GM12878 (cell line): ENCODE measurements around the gene CDC14B. TPM values are rescaled to one million over a fixed set of nuclear protein-coding genes. Genes with fewer than 3 reads are reported as not detected.

ENCODE experiments used
- ATAC-seq: fragments of 200-7000 bp; cut with Tn5 transposase; 3 replicates; pipeline ENCODE4 v1.9.1; 2020; ENCODE audit warnings: mild to moderate bottlenecking, moderate library complexity
- BruUV-seq: library from RNA; stranded (reverse); fragments of 400-500 nt; replicated peaks from 2 replicates; lab custom pipeline; 2021; lab: Mats Ljungman, UMichigan
- CTCF ChIA-PET: fragments of 300-600 bp; sonication (Branson Sonifier 250); formaldehyde crosslinking; extraction: SDS; loops from one replicate; lab custom pipeline; 2021; ENCODE audit warnings: inconsistent platforms; lab: Yijun Ruan, JAX
- POLR2A ChIA-PET: fragments of 350-600 bp; formaldehyde crosslinking; extraction: SDS; loops from one replicate; lab custom pipeline; 2021; ENCODE audit warnings: inconsistent platforms; lab: Charles Lee
- RAD21 ChIA-PET: fragments of 300-600 bp; sonication (Branson Sonifier 250); formaldehyde crosslinking; loops from one replicate; lab custom pipeline; 2023; ENCODE audit warnings: antibody characterized with exemption; ENCODE audit not compliant: unreplicated experiment; lab: Charles Lee
- SMC1A ChIA-PET: fragments of 300-600 bp; sonication (Branson Sonifier 250); formaldehyde crosslinking; loops from one replicate; lab custom pipeline; 2023; ENCODE audit not compliant: unreplicated experiment, uncharacterized antibody; lab: Charles Lee
- DNase-seq: peaks from one replicate; pipeline ENCODE4 v3.0.0-alpha.2; 2011; ENCODE audit warnings: low read depth, low spot score
- FAIRE-seq: peaks from 3 replicates; lab custom pipeline; 2011; peaks lifted over from hg19 to GRCh38; lab: Jason Lieb, UNC
- H2AFZ ChIP-seq: 2 replicates; pipeline ENCODE4 v1.6.0; 2011; ENCODE audit warnings: low read depth, low read length, control low read depth; ENCODE audit not compliant: control insufficient read depth
- H3K27ac ChIP-seq: 2 replicates; pipeline ENCODE4 v1.5.1; 2011; ENCODE audit warnings: control low read depth; ENCODE audit not compliant: control insufficient read depth, insufficient read depth
- H3K27me3 ChIP-seq, 2 experiments: replicated peaks in 1 of 2; 2 replicates each; pipeline versions ENCODE4 v1.6.0 to v1.6.1; 2011; ENCODE audit warnings: low read length in 1 of 2; ENCODE audit not compliant: control insufficient read depth in 2 of 2, insufficient read depth in 2 of 2
- H3K36me3 ChIP-seq, 2 experiments: 2 replicates each; pipeline ENCODE4 v1.5.1; 2011; ENCODE audit warnings: low read length in 1 of 2; ENCODE audit not compliant: control insufficient read depth in 2 of 2, insufficient read depth in 2 of 2
- H3K4me1 ChIP-seq: 2 replicates; pipeline ENCODE4 v1.6.1; 2011; ENCODE audit warnings: mild to moderate bottlenecking, low read length, moderate library complexity, mixed read lengths; ENCODE audit not compliant: control insufficient read depth, insufficient read depth
- H3K4me2 ChIP-seq: 2 replicates; pipeline ENCODE4 v1.6.0; 2011; ENCODE audit warnings: control low read depth; ENCODE audit not compliant: control insufficient read depth, insufficient read depth
- H3K4me3 ChIP-seq: fragments of 200-600 bp; sonication (generic); 2 replicates; pipeline ENCODE4 v1.5.1; 2016
- H3K79me2 ChIP-seq: 2 replicates; pipeline ENCODE4 v1.6.0; 2011; ENCODE audit warnings: low read length; ENCODE audit not compliant: control insufficient read depth, insufficient read depth
- H3K9ac ChIP-seq: 2 replicates; pipeline ENCODE4 v1.8.0; 2011; ENCODE audit warnings: low read length, control low read depth, mixed read lengths; ENCODE audit not compliant: control insufficient read depth, insufficient read depth
- H3K9me3 ChIP-seq: replicated peaks from 3 replicates; pipeline ENCODE4 v1.5.1; 2011; ENCODE audit warnings: mild to moderate bottlenecking, low read length; ENCODE audit not compliant: control insufficient read depth, insufficient read depth
- H4K20me1 ChIP-seq: 2 replicates; pipeline ENCODE4 v1.6.0; 2011; ENCODE audit not compliant: control insufficient read depth, insufficient read depth
- CEBPB ChIP-seq, 2 experiments: fragments of 150-350 bp in 1 of 2; IDR thresholded peaks; 2 replicates each; pipeline ENCODE4 v1.6.1; 2012 to 2014; ENCODE audit warnings: low read depth in 2 of 2, low read length in 2 of 2, borderline replicate concordance in 1 of 2, inconsistent platforms in 1 of 2
- FOXK2 ChIP-seq: fragments of 450-650 bp; IDR thresholded peaks from 2 replicates; pipeline ENCODE4 v1.6.1; 2017; ENCODE audit warnings: mild to moderate bottlenecking, moderate library complexity
- IKZF2 ChIP-seq, 2 experiments: fragments of 450-650 bp; IDR thresholded peaks; 2 replicates each; pipeline ENCODE4 v1.6.1; 2017; ENCODE audit warnings: mild to moderate bottlenecking in 2 of 2, moderate library complexity in 2 of 2
- JUNB ChIP-seq: IDR thresholded peaks from 2 replicates; pipeline ENCODE4 v1.6.1; 2016; ENCODE audit warnings: antibody characterized with exemption, mild to moderate bottlenecking
- JUND ChIP-seq: IDR thresholded peaks from 2 replicates; pipeline ENCODE4 v1.6.1; 2012; ENCODE audit warnings: low read depth, mild to moderate bottlenecking, low read length, improper control_type of control experiment, moderate library complexity
- NFYB ChIP-seq: IDR thresholded peaks from 2 replicates; pipeline ENCODE4 v1.6.1; 2011; ENCODE audit warnings: low read depth, mild to moderate bottlenecking, low read length, improper control_type of control experiment, moderate library complexity; ENCODE audit not compliant: insufficient read depth
- POLR2A ChIP-seq: IDR thresholded peaks from 2 replicates; pipeline ENCODE4 v1.6.1; 2011; ENCODE audit warnings: low read depth, mild to moderate bottlenecking, low read length
- SMAD5 ChIP-seq: IDR thresholded peaks from 2 replicates; pipeline ENCODE4 v1.6.1; 2016; ENCODE audit warnings: antibody characterized with exemption, low read depth
- SPI1 ChIP-seq: IDR thresholded peaks from 2 replicates; pipeline ENCODE4 v1.6.1; 2011; ENCODE audit warnings: low read depth, mild to moderate bottlenecking, low read length, moderate library complexity, borderline replicate concordance; ENCODE audit not compliant: insufficient read depth
- WGBS: methylation state at CpG from one replicate; pipeline ENCODE4 v1.1.6; 2016; ENCODE audit warnings: low lambda C conversion rate; ENCODE audit not compliant: insufficient replicate concordance, insufficient coverage; ENCODE audit errors: missing lambda C conversion rate; 5-methylcytosine and 5-hydroxymethylcytosine counted together
- in situ Hi-C: fragments of 300-500 bp; cut with MboI; formaldehyde crosslinking; loops from 9 replicates; pipeline ENCODE4 v1.14.3; 2018; ENCODE audit warnings: mixed read lengths
- intact Hi-C: fragments of 100-400 bp; cut with micrococcal nuclease; formaldehyde crosslinking; loops from one replicate; pipeline ENCODE4 v1.14.2; 2022; ENCODE audit not compliant: unreplicated experiment
- polyA plus RNA-seq, 11 experiments: library from polyadenylated mRNA; depleted of rRNA in 4 of 11; unstranded in 6 of 11; stranded (reverse) in 5 of 11; fragments of >200 nt; fragmentation: Nextera tagmentation in 4 of 11; fragmentation: Illumina TruSeq in 1 of 11; extraction: Ambion mirVana in 4 of 11; extraction: Trizol in 1 of 11; gene quantifications; 1 replicate in 1 of 11; 2 replicates in 10 of 11; pipeline versions ENCODE4 v1.2.1 to v1.2.3, GENCODE V29; 2011 to 2016; ENCODE audit warnings: inconsistent platforms in 2 of 11, missing spikeins in 2 of 11, low read depth in 1 of 11
- total RNA-seq, 4 experiments: library from RNA; depleted of rRNA in 3 of 4; stranded (reverse); fragments of >200 nt in 3 of 4; fragmentation: Illumina TruSeq in 1 of 4; extraction: Trizol in 1 of 4; gene quantifications; 2 replicates each; pipeline versions ENCODE4 v1.2.1 to v1.2.3, GENCODE V29; 2013 to 2021
- TF ChIP-seq, protein P1 (sequence below): fragments of 450-650 bp; IDR thresholded peaks from 2 replicates; pipeline ENCODE4 v1.6.1; 2017; ENCODE audit warnings: antibody characterized with exemption, mild to moderate bottlenecking, moderate library complexity
- TF ChIP-seq, protein P2 (sequence below): fragments of 450-650 bp; IDR thresholded peaks from 2 replicates; pipeline ENCODE4 v1.6.1; 2016; ENCODE audit warnings: mild to moderate bottlenecking
- TF ChIP-seq, protein P3 (sequence below): fragments of 450-650 bp; IDR thresholded peaks from 2 replicates; pipeline ENCODE4 v1.6.1; 2016; ENCODE audit warnings: mild to moderate bottlenecking
- TF ChIP-seq, protein P4 (sequence below): fragments of 450-650 bp; formaldehyde crosslinking; IDR thresholded peaks from 2 replicates; pipeline ENCODE4 v1.4.0; 2020; ENCODE audit warnings: mild to moderate bottlenecking, moderate library complexity
- TF ChIP-seq, protein P5 (sequence below): fragments of 450-650 bp; IDR thresholded peaks from 2 replicates; pipeline ENCODE4 v1.6.1; 2017; ENCODE audit warnings: low read depth, mild to moderate bottlenecking, moderate library complexity

Gene CDC14B
- total and polyA plus RNA-seq, 10 of the 15 experiments (the other 5 are each of a cell fraction or from before 2014, with no cell fraction given): 3.7 to 11.7 (median 6.2) TPM

DNA sequence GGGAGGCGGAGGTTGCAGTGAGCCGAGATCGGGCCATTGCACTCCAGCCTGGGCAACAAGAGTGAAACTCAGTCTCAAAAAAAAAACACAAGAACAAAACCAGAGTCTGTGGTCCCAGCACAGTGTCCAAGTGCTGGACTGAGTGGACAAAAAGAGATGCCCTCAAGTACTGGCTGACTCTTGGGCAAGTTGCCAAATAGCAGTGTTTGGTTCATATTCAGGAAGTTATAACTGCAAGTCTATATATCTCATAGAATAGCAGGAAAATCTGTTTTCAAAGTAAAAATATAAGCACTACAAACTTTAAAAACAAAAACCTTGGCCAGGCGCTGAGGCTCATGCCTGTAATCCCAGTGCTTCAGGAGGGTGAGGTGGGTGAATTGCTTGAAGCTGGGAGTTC is 162.4 kb downstream of the CDC14B start:
- Histone ChIP-seq H3K36me3 (no peaks in the 10 kb centered on the region), H3K4me3 (no peak overlapping the region), H3K27me3 (no peaks in the 10 kb centered on the region), H3K4me2 (no peak overlapping the region), H4K20me1 (no peaks in the 10 kb centered on the region), H3K9ac (no peak overlapping the region), H3K79me2 (no peaks in the 10 kb centered on the region), H2AFZ (no peak overlapping the region), H3K9me3 (no peaks in the 10 kb centered on the region), H3K27ac (no peak overlapping the region), H3K4me1 (no peaks in the 10 kb centered on the region)
- no TSS peak for BruUV-seq
- DNase-seq (no peak), ATAC-seq (no peak), FAIRE-seq (no peak)
- ChIA-PET POLR2A (no interaction called here), CTCF (interaction anchor here (1.0 kb wide), 1 partner anchor 15 kb away, joined by 3 read pairs; no protein-coding TSS in a partner anchor), RAD21 (no interaction called here), SMC1A (interaction anchor here (1.0 to 2.2 kb wide), 2 partner anchors 15 to 195 kb away, joined by 3 to 6 read pairs; no protein-coding TSS in a partner anchor)
- 100% methylated on average over 4 of the region's 4 CpGs for WGBS
- intact Hi-C loops (no loop called here), in situ Hi-C loops (no loop called here)
- TF ChIP-seq, protein P1, sequence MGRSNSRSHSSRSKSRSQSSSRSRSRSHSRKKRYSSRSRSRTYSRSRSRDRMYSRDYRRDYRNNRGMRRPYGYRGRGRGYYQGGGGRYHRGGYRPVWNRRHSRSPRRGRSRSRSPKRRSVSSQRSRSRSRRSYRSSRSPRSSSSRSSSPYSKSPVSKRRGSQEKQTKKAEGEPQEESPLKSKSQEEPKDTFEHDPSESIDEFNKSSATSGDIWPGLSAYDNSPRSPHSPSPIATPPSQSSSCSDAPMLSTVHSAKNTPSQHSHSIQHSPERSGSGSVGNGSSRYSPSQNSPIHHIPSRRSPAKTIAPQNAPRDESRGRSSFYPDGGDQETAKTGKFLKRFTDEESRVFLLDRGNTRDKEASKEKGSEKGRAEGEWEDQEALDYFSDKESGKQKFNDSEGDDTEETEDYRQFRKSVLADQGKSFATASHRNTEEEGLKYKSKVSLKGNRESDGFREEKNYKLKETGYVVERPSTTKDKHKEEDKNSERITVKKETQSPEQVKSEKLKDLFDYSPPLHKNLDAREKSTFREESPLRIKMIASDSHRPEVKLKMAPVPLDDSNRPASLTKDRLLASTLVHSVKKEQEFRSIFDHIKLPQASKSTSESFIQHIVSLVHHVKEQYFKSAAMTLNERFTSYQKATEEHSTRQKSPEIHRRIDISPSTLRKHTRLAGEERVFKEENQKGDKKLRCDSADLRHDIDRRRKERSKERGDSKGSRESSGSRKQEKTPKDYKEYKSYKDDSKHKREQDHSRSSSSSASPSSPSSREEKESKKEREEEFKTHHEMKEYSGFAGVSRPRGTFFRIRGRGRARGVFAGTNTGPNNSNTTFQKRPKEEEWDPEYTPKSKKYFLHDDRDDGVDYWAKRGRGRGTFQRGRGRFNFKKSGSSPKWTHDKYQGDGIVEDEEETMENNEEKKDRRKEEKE: no peak
- TF ChIP-seq, protein P2, sequence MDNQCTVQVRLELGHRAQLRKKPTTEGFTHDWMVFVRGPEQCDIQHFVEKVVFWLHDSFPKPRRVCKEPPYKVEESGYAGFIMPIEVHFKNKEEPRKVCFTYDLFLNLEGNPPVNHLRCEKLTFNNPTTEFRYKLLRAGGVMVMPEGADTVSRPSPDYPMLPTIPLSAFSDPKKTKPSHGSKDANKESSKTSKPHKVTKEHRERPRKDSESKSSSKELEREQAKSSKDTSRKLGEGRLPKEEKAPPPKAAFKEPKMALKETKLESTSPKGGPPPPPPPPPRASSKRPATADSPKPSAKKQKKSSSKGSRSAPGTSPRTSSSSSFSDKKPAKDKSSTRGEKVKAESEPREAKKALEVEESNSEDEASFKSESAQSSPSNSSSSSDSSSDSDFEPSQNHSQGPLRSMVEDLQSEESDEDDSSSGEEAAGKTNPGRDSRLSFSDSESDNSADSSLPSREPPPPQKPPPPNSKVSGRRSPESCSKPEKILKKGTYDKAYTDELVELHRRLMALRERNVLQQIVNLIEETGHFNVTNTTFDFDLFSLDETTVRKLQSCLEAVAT: no peak
- TF ChIP-seq FOXK2 (no peak), IKZF2 (IDR thresholded peaks at IDR 0.05) (no peak), SMAD5 (no peak), NFYB (no peak), JUNB (no peak), JUND (no peak), SPI1 (no peak), POLR2A (no peak), CEBPB (IDR thresholded peaks at IDR 0.05; ENCODE audit: borderline replicate concordance in 1 of 2, low read depth in 2 of 2, low read length in 2 of 2) (no peak)
- TF ChIP-seq, protein P3, sequence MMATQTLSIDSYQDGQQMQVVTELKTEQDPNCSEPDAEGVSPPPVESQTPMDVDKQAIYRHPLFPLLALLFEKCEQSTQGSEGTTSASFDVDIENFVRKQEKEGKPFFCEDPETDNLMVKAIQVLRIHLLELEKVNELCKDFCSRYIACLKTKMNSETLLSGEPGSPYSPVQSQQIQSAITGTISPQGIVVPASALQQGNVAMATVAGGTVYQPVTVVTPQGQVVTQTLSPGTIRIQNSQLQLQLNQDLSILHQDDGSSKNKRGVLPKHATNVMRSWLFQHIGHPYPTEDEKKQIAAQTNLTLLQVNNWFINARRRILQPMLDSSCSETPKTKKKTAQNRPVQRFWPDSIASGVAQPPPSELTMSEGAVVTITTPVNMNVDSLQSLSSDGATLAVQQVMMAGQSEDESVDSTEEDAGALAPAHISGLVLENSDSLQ: no peak
- TF ChIP-seq, protein P4, sequence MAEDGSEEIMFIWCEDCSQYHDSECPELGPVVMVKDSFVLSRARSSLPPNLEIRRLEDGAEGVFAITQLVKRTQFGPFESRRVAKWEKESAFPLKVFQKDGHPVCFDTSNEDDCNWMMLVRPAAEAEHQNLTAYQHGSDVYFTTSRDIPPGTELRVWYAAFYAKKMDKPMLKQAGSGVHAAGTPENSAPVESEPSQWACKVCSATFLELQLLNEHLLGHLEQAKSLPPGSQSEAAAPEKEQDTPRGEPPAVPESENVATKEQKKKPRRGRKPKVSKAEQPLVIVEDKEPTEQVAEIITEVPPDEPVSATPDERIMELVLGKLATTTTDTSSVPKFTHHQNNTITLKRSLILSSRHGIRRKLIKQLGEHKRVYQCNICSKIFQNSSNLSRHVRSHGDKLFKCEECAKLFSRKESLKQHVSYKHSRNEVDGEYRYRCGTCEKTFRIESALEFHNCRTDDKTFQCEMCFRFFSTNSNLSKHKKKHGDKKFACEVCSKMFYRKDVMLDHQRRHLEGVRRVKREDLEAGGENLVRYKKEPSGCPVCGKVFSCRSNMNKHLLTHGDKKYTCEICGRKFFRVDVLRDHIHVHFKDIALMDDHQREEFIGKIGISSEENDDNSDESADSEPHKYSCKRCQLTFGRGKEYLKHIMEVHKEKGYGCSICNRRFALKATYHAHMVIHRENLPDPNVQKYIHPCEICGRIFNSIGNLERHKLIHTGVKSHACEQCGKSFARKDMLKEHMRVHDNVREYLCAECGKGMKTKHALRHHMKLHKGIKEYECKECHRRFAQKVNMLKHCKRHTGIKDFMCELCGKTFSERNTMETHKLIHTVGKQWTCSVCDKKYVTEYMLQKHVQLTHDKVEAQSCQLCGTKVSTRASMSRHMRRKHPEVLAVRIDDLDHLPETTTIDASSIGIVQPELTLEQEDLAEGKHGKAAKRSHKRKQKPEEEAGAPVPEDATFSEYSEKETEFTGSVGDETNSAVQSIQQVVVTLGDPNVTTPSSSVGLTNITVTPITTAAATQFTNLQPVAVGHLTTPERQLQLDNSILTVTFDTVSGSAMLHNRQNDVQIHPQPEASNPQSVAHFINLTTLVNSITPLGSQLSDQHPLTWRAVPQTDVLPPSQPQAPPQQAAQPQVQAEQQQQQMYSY (CRISPR knock-in tag): no peak
- TF ChIP-seq, protein P5, sequence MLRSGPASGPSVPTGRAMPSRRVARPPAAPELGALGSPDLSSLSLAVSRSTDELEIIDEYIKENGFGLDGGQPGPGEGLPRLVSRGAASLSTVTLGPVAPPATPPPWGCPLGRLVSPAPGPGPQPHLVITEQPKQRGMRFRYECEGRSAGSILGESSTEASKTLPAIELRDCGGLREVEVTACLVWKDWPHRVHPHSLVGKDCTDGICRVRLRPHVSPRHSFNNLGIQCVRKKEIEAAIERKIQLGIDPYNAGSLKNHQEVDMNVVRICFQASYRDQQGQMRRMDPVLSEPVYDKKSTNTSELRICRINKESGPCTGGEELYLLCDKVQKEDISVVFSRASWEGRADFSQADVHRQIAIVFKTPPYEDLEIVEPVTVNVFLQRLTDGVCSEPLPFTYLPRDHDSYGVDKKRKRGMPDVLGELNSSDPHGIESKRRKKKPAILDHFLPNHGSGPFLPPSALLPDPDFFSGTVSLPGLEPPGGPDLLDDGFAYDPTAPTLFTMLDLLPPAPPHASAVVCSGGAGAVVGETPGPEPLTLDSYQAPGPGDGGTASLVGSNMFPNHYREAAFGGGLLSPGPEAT: no peak
